LNCaP clone FGC (cell line): ENCODE measurements around the gene DNAJC1.

Experiments used
- DNase-seq: peaks from one replicate; pipeline ENCODE4 v3.0.0-alpha.2; 2011; ENCODE audit warnings: low read depth
- H3K4me3 ChIP-seq: 2 replicates; pipeline ENCODE4 v1.5.1; 2011; ENCODE audit warnings: mild to moderate bottlenecking, low read depth, low read length, control low read depth
- CTCF ChIP-seq: IDR thresholded peaks from 2 replicates; pipeline ENCODE4 v1.5.1; 2012; ENCODE audit warnings: mild to moderate bottlenecking; ENCODE audit not compliant: control insufficient read depth, insufficient read depth; ENCODE audit errors: extremely low read depth

The DNAJC1 gene

DNA sequence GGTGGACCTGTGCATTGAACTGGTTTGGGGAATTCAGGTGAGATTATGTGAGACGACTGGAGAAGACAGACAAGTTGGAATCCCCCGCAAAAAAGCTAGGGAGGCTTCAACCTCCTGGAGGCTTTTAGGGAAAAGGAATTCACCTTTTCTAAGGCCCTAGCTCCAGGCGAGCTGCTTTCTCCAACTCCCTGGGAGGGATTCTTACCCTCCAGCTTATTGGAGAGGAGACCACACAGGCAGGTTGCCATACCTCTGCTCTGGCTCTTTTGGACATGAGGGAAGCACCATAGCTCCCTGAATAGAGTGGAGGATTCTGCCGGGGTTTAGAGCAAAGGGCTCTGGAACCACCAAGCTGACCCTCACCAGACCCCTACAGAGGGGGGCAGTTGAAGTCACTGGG lies 255.7 kb downstream of the DNAJC1 start:
- DNase-seq = no peak
- no peak for TF ChIP-seq CTCF
- H3K4me3 ChIP-seq = no peak overlapping the region

- H3K4me3 ChIP-seq = no peak overlapping the region
- TF ChIP-seq CTCF = no peak
- no peak for DNase-seq
Observed at GRCh38 chr10:21746118-21746517, 257.4 kb downstream of the DNAJC1 start.

DNA sequence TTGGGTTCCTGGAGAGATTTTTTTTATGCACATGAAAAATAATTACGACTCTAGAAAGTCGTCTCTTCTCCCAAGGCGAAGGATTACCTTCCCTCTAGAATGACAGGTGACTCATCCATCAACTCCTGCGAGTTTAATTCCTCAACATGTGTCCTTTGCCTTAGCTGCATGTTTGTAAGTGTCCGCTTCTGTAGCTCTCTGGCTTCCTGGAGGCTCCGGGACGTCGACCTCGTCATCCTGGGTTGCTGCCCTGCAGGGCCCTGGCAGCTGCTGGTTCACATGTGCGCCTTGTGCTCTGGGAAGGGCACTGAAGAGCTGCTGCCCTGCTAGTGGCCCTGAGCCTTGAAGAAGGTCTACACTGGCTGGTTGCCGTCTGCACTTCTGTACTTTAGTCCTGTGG lies 259.3 kb downstream of the DNAJC1 start:
- no peak overlapping the region for H3K4me3 ChIP-seq
- DNase-seq = peak; percentile 44
- TF ChIP-seq CTCF = no peak

DNA sequence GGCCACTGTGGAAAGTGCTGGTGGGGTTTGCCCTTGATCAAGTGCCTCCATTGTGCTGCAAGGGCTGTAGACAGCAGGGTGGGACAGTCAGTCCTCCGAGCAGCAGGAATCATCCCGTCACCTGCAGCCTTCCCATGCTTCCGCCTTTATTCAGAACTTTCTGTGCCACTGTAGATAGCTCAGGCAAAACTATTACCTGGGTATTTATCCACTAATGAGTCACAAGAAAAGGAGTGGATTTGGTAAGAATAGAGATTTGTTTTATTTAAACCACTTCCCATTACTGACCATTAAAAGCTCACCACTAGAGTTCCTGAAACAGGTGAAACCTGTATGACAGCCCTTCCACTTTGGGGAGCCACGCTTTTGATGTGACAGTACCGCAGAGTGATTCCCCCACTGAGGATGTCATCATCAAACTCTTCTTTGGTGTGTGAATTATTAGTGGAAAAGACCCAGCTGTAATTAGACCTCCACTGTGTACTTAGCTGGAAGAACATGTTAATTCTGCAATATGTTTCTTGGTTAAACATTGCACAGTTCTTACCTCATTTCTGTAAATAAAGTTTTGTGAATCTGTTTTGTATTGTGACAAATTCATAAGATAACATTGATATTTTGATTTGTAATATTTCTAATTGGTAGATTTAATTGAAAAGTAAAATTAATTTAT lies 260.7 kb downstream of the DNAJC1 start:
- no peak for TF ChIP-seq CTCF
- no peak for DNase-seq
- H3K4me3 ChIP-seq = no peak overlapping the region

- H3K4me3 ChIP-seq = no peak overlapping the region
- no peak for DNase-seq
- no peak for TF ChIP-seq CTCF
Observed at GRCh38 chr10:21740989-21741388, 262.5 kb downstream of the DNAJC1 start.

DNA sequence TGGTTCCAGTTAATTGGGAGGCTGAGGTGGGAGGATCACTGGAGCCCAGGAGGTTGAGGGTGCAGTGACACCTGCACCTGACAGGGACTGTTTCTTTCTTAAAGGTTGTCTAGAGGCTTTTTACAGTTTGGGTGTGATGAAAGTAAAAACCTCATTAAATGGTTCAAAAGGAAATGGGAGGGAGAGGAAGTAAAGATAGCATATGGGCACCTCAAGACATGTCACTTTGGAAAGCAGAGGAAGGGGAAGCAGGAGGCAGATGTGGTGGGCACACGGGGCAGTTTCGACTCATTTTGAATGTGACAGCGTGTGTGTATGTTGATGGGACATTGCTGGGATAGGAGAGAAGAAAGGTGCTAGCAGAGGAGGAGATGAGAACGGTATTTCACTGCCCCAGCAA lies 266.4 kb downstream of the DNAJC1 start:
- no peak for DNase-seq
- no peak for TF ChIP-seq CTCF

GRCh38 chr10:21733710-21734109 lies 269.8 kb downstream of the DNAJC1 start:
- H3K4me3 ChIP-seq = no peak overlapping the region
- no peak for DNase-seq
- no peak for TF ChIP-seq CTCF

More for the DNA sequence above, 266.4 kb downstream of the DNAJC1 start:
- no peak overlapping the region for H3K4me3 ChIP-seq
